NCI-H446 (cell line): ENCODE data around the gene MICU1.
"Not testable (repeated sequence)": the region's sequence is repeated elsewhere in the genome, so short reads cannot be mapped to it uniquely, and the experiment has no call there.

Source experiments
- DNase-seq, 2 experiments: peaks; one replicate each; lab custom pipeline; 2025; lab: John Stamatoyannopoulos, UW

Gene MICU1

GRCh38 chr10:72386916-72387586 is 238.8 kb downstream of the MICU1 start:
- no peak for DNase-seq

GRCh38 chr10:72385724-72386123 is 240.2 kb downstream of the MICU1 start:
- DNase-seq, result no peak

- DNase-seq, result not testable (repeated sequence)
These were observed 240.9 kb downstream of the MICU1 start for GRCh38 chr10:72384982-72385381.

GRCh38 chr10:72379776-72380175 is 246.1 kb downstream of the MICU1 start:
- peak in 1 of 2 experiments; percentile 3 for DNase-seq

- DNase-seq, result no peak
These were observed 246.8 kb downstream of the MICU1 start for GRCh38 chr10:72379062-72379461.

GRCh38 chr10:72375585-72375984 is 250.3 kb downstream of the MICU1 start:
- DNase-seq, result no peak

- DNase-seq, result no peak
These were observed 250.7 kb downstream of the MICU1 start for GRCh38 chr10:72375173-72375572.

- no peak for DNase-seq
These were observed 255.6 kb downstream of the MICU1 start for GRCh38 chr10:72370201-72370722.

GRCh38 chr10:72367301-72367960 is 258.4 kb downstream of the MICU1 start:
- DNase-seq, result no peak

GRCh38 chr10:72365106-72365895 is 260.6 kb downstream of the MICU1 start:
- no peak for DNase-seq

- peak; percentile 62 to 90 for DNase-seq
These were observed 261.6 kb downstream of the MICU1 start for GRCh38 chr10:72364239-72364777.

- DNase-seq, result no peak
These were observed 268.9 kb downstream of the MICU1 start for GRCh38 chr10:72356987-72357386.

GRCh38 chr10:72356115-72356514 is 269.8 kb downstream of the MICU1 start:
- no peak for DNase-seq

- DNase-seq, result no peak
These were observed 270.7 kb downstream of the MICU1 start for GRCh38 chr10:72355214-72355555.

GRCh38 chr10:72354356-72355213 is 271.3 kb downstream of the MICU1 start, which contains the start of gene DNAJB12:
Gene DNAJB12, minus strand, starts transcription at chr10:72354919. Its CDS starts 22 bp downstream, at chr10:72354897.
- DNase-seq, result peak; percentile 78 to 92

- no peak for DNase-seq
These were observed 271.9 kb downstream of the MICU1 start for GRCh38 chr10:72353965-72354355.

- DNase-seq, result no peak
These were observed 272.6 kb downstream of the MICU1 start for GRCh38 chr10:72353028-72353964.

- no peak for DNase-seq
These were observed 274.4 kb downstream of the MICU1 start for GRCh38 chr10:72351479-72351878.

GRCh38 chr10:72349438-72349837 is 276.4 kb downstream of the MICU1 start:
- DNase-seq, result no peak

- no peak for DNase-seq
These were observed 277.6 kb downstream of the MICU1 start for GRCh38 chr10:72348282-72348681.
